H9 (cell line): ENCODE results near the gene KDM4C. TPM values are rescaled to one million over a fixed set of nuclear protein-coding genes. Genes with fewer than 3 reads are reported as not detected.

ENCODE experiments used
- DNase-seq: peaks from one replicate; pipeline ENCODE4 v3.0.0-alpha.2; 2017
- H2AFZ ChIP-seq: one replicate; pipeline ENCODE4 v1.6.1; 2013; ENCODE audit warnings: mild to moderate bottlenecking, low read length, control low read depth, moderate library complexity
- H2AK5ac ChIP-seq: 2 replicates; pipeline ENCODE4 v1.6.1; 2013; ENCODE audit warnings: low read length, control low read depth, mixed read lengths; ENCODE audit not compliant: insufficient read length
- H2BK120ac ChIP-seq: one replicate; pipeline ENCODE4 v1.6.1; 2013; ENCODE audit warnings: low read depth, mild to moderate bottlenecking, low read length, control low read depth, inconsistent platforms; ENCODE audit not compliant: poor library complexity, severe bottlenecking
- H2BK12ac ChIP-seq: 2 replicates; pipeline ENCODE4 v1.6.1; 2013; ENCODE audit warnings: low read length, control low read depth, mixed read lengths, low read depth; ENCODE audit not compliant: insufficient read length
- H2BK15ac ChIP-seq: 2 replicates; pipeline ENCODE4 v1.6.1; 2013; ENCODE audit warnings: low read depth, low read length, control low read depth
- H2BK20ac ChIP-seq: one replicate; pipeline ENCODE4 v1.6.1; 2013; ENCODE audit warnings: low read depth, mild to moderate bottlenecking, low read length, control low read depth, inconsistent platforms; ENCODE audit not compliant: poor library complexity, severe bottlenecking
- H2BK5ac ChIP-seq: 2 replicates; pipeline ENCODE4 v1.6.1; 2013; ENCODE audit warnings: low read length, control low read depth, mixed read lengths; ENCODE audit not compliant: insufficient read length
- H3K14ac ChIP-seq: 2 replicates; pipeline ENCODE4 v1.6.1; 2013; ENCODE audit warnings: low read length, control low read depth; ENCODE audit not compliant: insufficient read depth
- H3K18ac ChIP-seq: 2 replicates; pipeline ENCODE4 v1.6.1; 2013; ENCODE audit warnings: low read depth, mild to moderate bottlenecking, mixed read lengths, low read length, control low read depth; ENCODE audit not compliant: insufficient read length
- H3K23ac ChIP-seq: 2 replicates; pipeline ENCODE4 v1.6.1; 2013; ENCODE audit warnings: low read length, control low read depth, mixed read lengths, low read depth; ENCODE audit not compliant: insufficient read length
- H3K23me2 ChIP-seq: 2 replicates; pipeline ENCODE4 v1.6.1; 2013; ENCODE audit warnings: low read depth, mild to moderate bottlenecking, mixed read lengths, low read length, control low read depth; ENCODE audit not compliant: insufficient read length, poor library complexity, severe bottlenecking
- H3K27ac ChIP-seq: 2 replicates; pipeline ENCODE4 v1.5.1; 2013; ENCODE audit warnings: low read length, control low read depth, mixed read lengths, low read depth; ENCODE audit not compliant: insufficient read length
- H3K27me3 ChIP-seq: 2 replicates; pipeline ENCODE4 v1.6.1; 2013; ENCODE audit warnings: low read length, control low read depth, inconsistent platforms; ENCODE audit not compliant: insufficient read depth
- H3K4ac ChIP-seq: 2 replicates; pipeline ENCODE4 v1.6.1; 2013; ENCODE audit warnings: low read depth, mild to moderate bottlenecking, control low read depth, inconsistent platforms, low read length, moderate library complexity
- H3K4me1 ChIP-seq: 2 replicates; pipeline ENCODE4 v1.6.1; 2013; ENCODE audit warnings: low read length, control low read depth, inconsistent platforms; ENCODE audit not compliant: insufficient read depth
- H3K4me2 ChIP-seq: 2 replicates; pipeline ENCODE4 v1.6.1; 2013; ENCODE audit warnings: low read length, control low read depth, mixed read lengths; ENCODE audit not compliant: insufficient read length, insufficient read depth
- H3K56ac ChIP-seq: 2 replicates; pipeline ENCODE4 v1.6.1; 2013; ENCODE audit warnings: low read depth, mild to moderate bottlenecking, mixed read lengths, low read length, control low read depth; ENCODE audit not compliant: insufficient read length
- H3K79me1 ChIP-seq: 2 replicates; pipeline ENCODE4 v1.6.1; 2013; ENCODE audit warnings: low read depth, mild to moderate bottlenecking, moderate library complexity, low read length, control low read depth, inconsistent platforms; ENCODE audit not compliant: insufficient read depth, poor library complexity, severe bottlenecking
- H3K79me2 ChIP-seq: 2 replicates; pipeline ENCODE4 v1.6.1; 2013; ENCODE audit warnings: low read length, control low read depth, inconsistent platforms; ENCODE audit not compliant: insufficient read depth
- H3K9ac ChIP-seq: 2 replicates; pipeline ENCODE4 v1.6.1; 2013; ENCODE audit warnings: low read length, control low read depth, mixed read lengths; ENCODE audit not compliant: insufficient read length; ENCODE audit errors: extremely low read depth
- H3K9me3 ChIP-seq: one replicate; pipeline ENCODE4 v1.6.1; 2013; ENCODE audit warnings: low read depth, low read length, inconsistent platforms; ENCODE audit not compliant: control insufficient read depth
- H3T11ph ChIP-seq: one replicate; pipeline ENCODE4 v1.6.1; 2013; ENCODE audit warnings: mild to moderate bottlenecking, low read length, control low read depth, inconsistent platforms
- H4K20me1 ChIP-seq: one replicate; pipeline ENCODE4 v1.6.1; 2013; ENCODE audit not compliant: control insufficient read depth, insufficient read length, insufficient read depth
- H4K5ac ChIP-seq: 2 replicates; pipeline ENCODE4 v1.6.1; 2013; ENCODE audit warnings: low read depth, mild to moderate bottlenecking, mixed read lengths, low read length, control low read depth; ENCODE audit not compliant: insufficient read length
- H4K8ac ChIP-seq: replicated peaks from 2 replicates; pipeline ENCODE4 v1.6.1; 2013; ENCODE audit warnings: low read length, control low read depth, mixed read lengths, low read depth; ENCODE audit not compliant: insufficient read length
- H4K91ac ChIP-seq: 2 replicates; pipeline ENCODE4 v1.6.1; 2013; ENCODE audit warnings: low read depth, mild to moderate bottlenecking, moderate library complexity, mixed read lengths, low read length, control low read depth; ENCODE audit not compliant: insufficient read length
- H3K27ac Mint-ChIP-seq, 3 experiments: 2 replicates in 2 of 3; 3 replicates in 1 of 3; pipeline ENCODE4 v1.8.0; 2020 to 2021; ENCODE audit warnings: mixed read lengths in 3 of 3, mild to moderate bottlenecking in 1 of 3, moderate library complexity in 1 of 3
- H3K27me3 Mint-ChIP-seq: 2 replicates; pipeline ENCODE4 v1.8.0; 2021; ENCODE audit warnings: low read depth, mild to moderate bottlenecking, moderate library complexity, mixed read lengths
- H3K36me3 Mint-ChIP-seq, 3 experiments: 2 replicates in 2 of 3; 3 replicates in 1 of 3; pipeline ENCODE4 v1.8.0; 2020 to 2021; ENCODE audit warnings: low read depth in 3 of 3, mixed read lengths in 3 of 3; ENCODE audit not compliant: insufficient read depth in 1 of 3
- H3K4me1 Mint-ChIP-seq, 2 experiments: 2 replicates each; pipeline ENCODE4 v1.8.0; 2020; ENCODE audit warnings: mixed read lengths in 2 of 2
- H3K4me3 Mint-ChIP-seq, 2 experiments: 2 replicates in 1 of 2; 3 replicates in 1 of 2; pipeline ENCODE4 v1.8.0; 2020 to 2021; ENCODE audit warnings: mild to moderate bottlenecking in 2 of 2, mixed read lengths in 2 of 2, moderate library complexity in 1 of 2
- H3K9me3 Mint-ChIP-seq, 2 experiments: 2 replicates in 1 of 2; 3 replicates in 1 of 2; pipeline ENCODE4 v1.8.0; 2020; ENCODE audit warnings: mild to moderate bottlenecking in 2 of 2, mixed read lengths in 2 of 2, moderate library complexity in 1 of 2
- CTCF ChIP-seq: fragments of 200-600 bp; sonication (generic); conservative IDR thresholded peaks from 3 replicates; pipeline ENCODE4 v1.8.0; 2021; ENCODE audit warnings: antibody characterized with exemption, mild to moderate bottlenecking
- WGBS: extraction: QIAGEN DNeasy Blood & Tissue Kit; methylation state at CpG from one replicate; pipeline ENCODE4 v1.1.7; 2013; ENCODE audit warnings: missing lambda C conversion rate, low lambda C conversion rate, mixed read lengths; ENCODE audit not compliant: insufficient read length; ENCODE audit errors: extremely low coverage; 5-methylcytosine and 5-hydroxymethylcytosine counted together
- total RNA-seq: library from RNA; stranded (reverse); gene quantifications from 2 replicates; pipeline ENCODE4 v1.2.1, GENCODE V29; 2021

The KDM4C gene
- total RNA-seq, 1 experiment from 2014 or later = 24.0 TPM

GRCh38 chr9:7172154-7173115, 414.7 kb downstream of the KDM4C start:
- Mint-ChIP-seq H3K36me3 (peaks cover 0 to 6% (median 5%) of the 10 kb centered on the region in 3 experiments; a peak in 4 of 7 replicates), H3K27me3 (no peaks in the 10 kb centered on the region), H3K9me3 (no peaks in the 10 kb centered on the region), H3K4me1 (peaks cover 16 to 21% of the 10 kb centered on the region in 2 experiments), H3K27ac (peak overlapping the region in 1 of 3 experiments; percentile 88; a peak in 4 of 7 replicates), H3K4me3 (no peak overlapping the region)
- TF ChIP-seq CTCF = no peak
- Histone ChIP-seq H3K79me2 (no peaks in the 10 kb centered on the region), H4K8ac (no peak overlapping the region), H2BK120ac (peak overlapping the region; percentile 28), H4K5ac (no peak overlapping the region), H3K4me2 (no peak overlapping the region), H4K91ac (no peak overlapping the region), H3K23ac (no peak overlapping the region), H4K20me1 (no peaks in the 10 kb centered on the region), H2BK12ac (no peak overlapping the region), H2AK5ac (no peak overlapping the region), H3T11ph (no peak overlapping the region), H2BK15ac (no peak overlapping the region), H3K4ac (no peak overlapping the region), H3K9me3 (no peaks in the 10 kb centered on the region), H3K23me2 (peaks cover 2% of the 10 kb centered on the region), H3K27ac (no peak overlapping the region), H3K18ac (no peak overlapping the region), H3K27me3 (no peaks in the 10 kb centered on the region), H2BK20ac (peak overlapping the region; percentile 90), H3K56ac (no peak overlapping the region), H3K79me1 (no peaks in the 10 kb centered on the region), H3K14ac (no peak overlapping the region), H2AFZ (no peak overlapping the region), H3K4me1 (peaks cover 7% of the 10 kb centered on the region; the same call in 1 of the 2 replicates), H2BK5ac (no peak overlapping the region), H3K9ac (no peak overlapping the region)
- no CpG with 5 or more reads among the region's 11 CpGs for WGBS
- no peak for DNase-seq
